T-cell (primary cell): ENCODE results near the gene TMEM247. TPM values are rescaled to one million over a fixed set of nuclear protein-coding genes. Genes with fewer than 3 reads are reported as not detected.
A peak's percentile ranks its signal among the peaks of the same experiment; 100 is the strongest.

ENCODE experiments used
- ATAC-seq, 4 experiments: fragments of 200-7000 bp in 3 of 4; fragments of 150-1000 bp in 1 of 4; cut with Tn5 transposase; replicated peaks in 1 of 4; 1 replicate in 3 of 4; 2 replicates in 1 of 4; pipeline ENCODE4 v1.10.0; 2021; ENCODE audit warnings: moderate library complexity in 3 of 4, mild to moderate bottlenecking in 2 of 4, moderate number of reproducible peaks in 1 of 4
- CTCF ChIA-PET, 2 donors: fragments of 300-600 bp; sonication (Branson Sonifier 250); formaldehyde crosslinking; loops; one replicate each; lab custom pipeline; 2022; ENCODE audit warnings: antibody characterized with exemption in 2 of 2; lab: Charles Lee
- POLR2A ChIA-PET, 2 donors: fragments of 300-600 bp; sonication (Branson Sonifier 250); formaldehyde crosslinking; loops; one replicate each; lab custom pipeline; 2022; ENCODE audit warnings: antibody characterized with exemption in 2 of 2; lab: Charles Lee
- DNase-seq, 35 experiments: peaks; one replicate each; pipeline versions ENCODE4 v3.0.0 to v3.0.0-alpha.2; 2013 to 2023
- H3K27ac ChIP-seq: one replicate; pipeline ENCODE4 v1.5.1; 2013; ENCODE audit warnings: low read length
- H3K27me3 ChIP-seq, 2 experiments: replicated peaks in 1 of 2; 1 replicate in 1 of 2; 2 replicates in 1 of 2; pipeline versions ENCODE4 v1.6.1 to v1.7.0; 2013; ENCODE audit warnings: low read length in 1 of 2, mixed read lengths in 1 of 2; ENCODE audit not compliant: control insufficient read depth in 2 of 2, insufficient read depth in 2 of 2; ENCODE audit errors: extremely low read depth in 1 of 2
- H3K36me3 ChIP-seq, 2 donors: 1 replicate in 1 of 2; 2 replicates in 1 of 2; pipeline versions ENCODE4 v1.6.1 to v1.7.0; 2013; ENCODE audit warnings: low read length in 1 of 2; ENCODE audit not compliant: control insufficient read depth in 2 of 2, insufficient read depth in 1 of 2; ENCODE audit errors: extremely low read depth in 1 of 2
- H3K4me1 ChIP-seq, 2 experiments: 1 replicate in 1 of 2; 2 replicates in 1 of 2; pipeline versions ENCODE4 v1.6.1 to v1.7.0; 2013; ENCODE audit warnings: low read length in 2 of 2, mixed read lengths in 1 of 2; ENCODE audit not compliant: insufficient read depth in 2 of 2, control insufficient read depth in 1 of 2; ENCODE audit errors: extremely low read depth in 1 of 2
- H3K4me3 ChIP-seq, 2 donors: 1 replicate in 1 of 2; 2 replicates in 1 of 2; pipeline versions ENCODE4 v1.5.1 to v1.7.0; 2013; ENCODE audit warnings: mild to moderate bottlenecking in 2 of 2, low read length in 1 of 2, moderate library complexity in 1 of 2; ENCODE audit not compliant: control insufficient read depth in 1 of 2; ENCODE audit errors: extremely low read depth in 1 of 2
- H3K9me3 ChIP-seq: 2 replicates; pipeline ENCODE4 v1.7.0; 2013
- H3K27ac Mint-ChIP-seq, 2 donors: one replicate each; pipeline ENCODE4 v1.8.0; 2020 to 2021; ENCODE audit warnings: mild to moderate bottlenecking in 2 of 2, mixed read lengths in 2 of 2
- H3K27me3 Mint-ChIP-seq, 2 donors: one replicate each; pipeline ENCODE4 v1.8.0; 2021 to 2022; ENCODE audit warnings: mixed read lengths in 2 of 2
- H3K36me3 Mint-ChIP-seq: one replicate; pipeline ENCODE4 v1.8.0; 2021; ENCODE audit warnings: mixed read lengths
- H3K4me1 Mint-ChIP-seq, 3 donors: one replicate each; pipeline ENCODE4 v1.8.0; 2020 to 2022; ENCODE audit warnings: mixed read lengths in 3 of 3, mild to moderate bottlenecking in 1 of 3
- H3K4me3 Mint-ChIP-seq, 3 donors: one replicate each; pipeline ENCODE4 v1.8.0; 2020 to 2022; ENCODE audit warnings: mild to moderate bottlenecking in 3 of 3, mixed read lengths in 3 of 3, moderate library complexity in 3 of 3
- H3K9me3 Mint-ChIP-seq, 3 donors: one replicate each; pipeline ENCODE4 v1.8.0; 2020 to 2022; ENCODE audit warnings: mixed read lengths in 3 of 3
- WGBS: methylation state at CpG from one replicate; pipeline ENCODE4 v1.1.5; 2013; ENCODE audit warnings: missing lambda C conversion rate; ENCODE audit not compliant: insufficient coverage; 5-methylcytosine and 5-hydroxymethylcytosine counted together
- total RNA-seq, 35 experiments: library from RNA in 6 of 35; stranded (reverse) in 6 of 35; fragments of 120-200 nt in 1 of 35; gene quantifications; one replicate each; pipeline versions ENCODE4 v1.2.1 to v1.2.4 and lab custom pipeline; 2013 to 2026

TMEM247 gene
- total RNA-seq, 5 donors from 2014 or later (not counting 1 experiment from before 2014, with no cell fraction given) = not detected

GRCh38 chr2:46461011-46461674 lies 18.2 kb upstream of the TMEM247 start:
- POLR2A ChIA-PET = no interaction called here
- CTCF ChIA-PET = interaction anchor here (0.6 to 2.0 kb wide), 6 partner anchors 10 to 468 kb away, joined by 3 to 5 read pairs (median 4); no protein-coding TSS in a partner anchor
- 36% methylated on average over 8 of the region's 8 CpGs for WGBS
- ATAC-seq (peak; percentile 58 to 70 (median 66)), DNase-seq (peak in 33 of 35 experiments; percentile 25 to 81 (median 60))
- no peak overlapping the region for H3K27ac ChIP-seq
- Mint-ChIP-seq H3K27me3 (peaks cover 2 to 5% of the 10 kb centered on the region in 2 donors), H3K9me3 (no peaks in the 10 kb centered on the region), H3K27ac (no peak overlapping the region), H3K36me3 (no peaks in the 10 kb centered on the region), H3K4me1 (peaks cover 5 to 13% (median 8%) of the 10 kb centered on the region in 3 donors), H3K4me3 (no peak overlapping the region)
- H3K36me3 ChIP-seq = no peaks in the 10 kb centered on the region
- peaks cover 0 to 10% of the 10 kb centered on the region in 2 experiments for H3K4me1 ChIP-seq
- H3K4me3 ChIP-seq = no peak overlapping the region
- no peaks in the 10 kb centered on the region for H3K27me3 ChIP-seq
- no peaks in the 10 kb centered on the region for H3K9me3 ChIP-seq

GRCh38 chr2:46461709-46462171 lies 17.6 kb upstream of the TMEM247 start:
- ATAC-seq = peak in 2 of 4 experiments; percentile 11 to 28
- no peak overlapping the region for H3K27ac ChIP-seq
- POLR2A ChIA-PET = interaction anchor here in 1 of 2 donors (0.7 kb wide), 1 partner anchor 78 kb away, joined by 4 read pairs; no protein-coding TSS in a partner anchor

GRCh38 chr2:46462936-46463335 lies 16.4 kb upstream of the TMEM247 start:
- H3K27me3 ChIP-seq = no peaks in the 10 kb centered on the region
- Mint-ChIP-seq H3K27ac (no peak overlapping the region), H3K9me3 (no peaks in the 10 kb centered on the region), H3K4me3 (no peak overlapping the region), H3K36me3 (no peaks in the 10 kb centered on the region), H3K4me1 (peaks cover 5 to 13% (median 8%) of the 10 kb centered on the region in 3 donors), H3K27me3 (peaks cover 0 to 2% of the 10 kb centered on the region in 2 donors)
- whole genome bisulfite sequencing = 86% methylated on average over 2 of the region's 3 CpGs
- no peak overlapping the region for H3K27ac ChIP-seq
- POLR2A ChIA-PET = no interaction called here
- DNase-seq (no peak), ATAC-seq (no peak)
- H3K9me3 ChIP-seq = no peaks in the 10 kb centered on the region
- no peak overlapping the region for H3K4me3 ChIP-seq
- CTCF ChIA-PET = interaction anchor here (0.6 to 2.0 kb wide), 12 partner anchors 9 to 470 kb away, joined by 3 to 6 read pairs (median 4); no protein-coding TSS in a partner anchor
- no peaks in the 10 kb centered on the region for H3K36me3 ChIP-seq
- peaks cover 0 to 10% of the 10 kb centered on the region in 2 experiments for H3K4me1 ChIP-seq

More at GRCh38 chr2:46461709-46462171, 17.6 kb upstream of the TMEM247 start:
- Mint-ChIP-seq H3K36me3 (no peaks in the 10 kb centered on the region), H3K9me3 (no peaks in the 10 kb centered on the region), H3K4me1 (peaks cover 5 to 13% (median 8%) of the 10 kb centered on the region in 3 donors), H3K27me3 (peaks cover 2% of the 10 kb centered on the region in 2 donors), H3K27ac (no peak overlapping the region), H3K4me3 (no peak overlapping the region)
- Histone ChIP-seq H3K36me3 (no peaks in the 10 kb centered on the region), H3K27me3 (no peaks in the 10 kb centered on the region), H3K4me3 (no peak overlapping the region), H3K9me3 (no peaks in the 10 kb centered on the region), H3K4me1 (peaks cover 0 to 10% of the 10 kb centered on the region in 2 experiments)
- WGBS = 14% methylated on average over 4 of the region's 7 CpGs
- peak in 1 of 35 experiments; percentile 15 for DNase-seq
- CTCF ChIA-PET = interaction anchor here (0.5 to 2.0 kb wide), 11 partner anchors 15 to 468 kb away, joined by 3 to 5 read pairs (median 4); no protein-coding TSS in a partner anchor

GRCh38 chr2:46469116-46469515 lies 10.2 kb upstream of the TMEM247 start:
- H3K9me3 Mint-ChIP-seq = no peaks in the 10 kb centered on the region
- no peak overlapping the region for H3K4me3 Mint-ChIP-seq
- H3K9me3 ChIP-seq = no peaks in the 10 kb centered on the region
- peaks cover 0 to 3% of the 10 kb centered on the region in 2 experiments for H3K4me1 ChIP-seq
- no peak overlapping the region for H3K27ac ChIP-seq
- ChIA-PET POLR2A (no interaction called here), CTCF (interaction anchor here in 1 of 2 donors (0.6 kb wide), 1 partner anchor 94 kb away, joined by 3 read pairs; no protein-coding TSS in a partner anchor)
- H3K27me3 Mint-ChIP-seq = no peaks in the 10 kb centered on the region
- H3K36me3 Mint-ChIP-seq = peaks cover 3% of the 10 kb centered on the region
- H3K4me3 ChIP-seq = no peak overlapping the region
- H3K27ac Mint-ChIP-seq = no peak overlapping the region
- no peak for DNase-seq
- 86% methylated on average over 4 of the region's 6 CpGs for WGBS
- H3K36me3 ChIP-seq = no peaks in the 10 kb centered on the region
- peaks cover 0 to 5% (median 4%) of the 10 kb centered on the region in 3 donors for H3K4me1 Mint-ChIP-seq
- no peak for ATAC-seq
- H3K27me3 ChIP-seq = no peaks in the 10 kb centered on the region

GRCh38 chr2:46469700-46470099 lies 9.7 kb upstream of the TMEM247 start:
- peaks cover 3% of the 10 kb centered on the region for H3K36me3 Mint-ChIP-seq
- no peak overlapping the region for H3K4me3 ChIP-seq
- no peak overlapping the region for H3K27ac Mint-ChIP-seq
- H3K4me1 Mint-ChIP-seq = peaks cover 0 to 4% (median 0%) of the 10 kb centered on the region in 3 donors
- H3K27ac ChIP-seq = no peak overlapping the region
- H3K4me3 Mint-ChIP-seq = no peak overlapping the region
- POLR2A ChIA-PET = no interaction called here
- H3K27me3 ChIP-seq = no peaks in the 10 kb centered on the region
- H3K36me3 ChIP-seq = no peaks in the 10 kb centered on the region
- CTCF ChIA-PET = interaction anchor here in 1 of 2 donors (1.0 kb wide), 1 partner anchor 181 kb away, joined by 4 read pairs; no protein-coding TSS in a partner anchor
- no peaks in the 10 kb centered on the region for H3K4me1 ChIP-seq
- no peak for ATAC-seq
- DNase-seq = no peak
- 86% methylated on average over 2 of the region's 2 CpGs for WGBS
- H3K9me3 ChIP-seq = no peaks in the 10 kb centered on the region
- no peaks in the 10 kb centered on the region for H3K27me3 Mint-ChIP-seq
- H3K9me3 Mint-ChIP-seq = no peaks in the 10 kb centered on the region

- CTCF ChIA-PET = interaction anchor here in 1 of 2 donors (0.6 to 1.0 kb wide), 3 partner anchors 181 to 479 kb away, joined by 3 to 4 read pairs (median 3); no protein-coding TSS in a partner anchor
- no peak for ATAC-seq
- 49% methylated on average over 5 of the region's 7 CpGs for WGBS
Observed at GRCh38 chr2:46470114-46470628, 9.2 kb upstream of the TMEM247 start.

More at GRCh38 chr2:46470114-46470628, 9.2 kb upstream of the TMEM247 start:
- H3K9me3 ChIP-seq = no peaks in the 10 kb centered on the region
- peaks cover 0 to 4% (median 0%) of the 10 kb centered on the region in 3 donors for H3K4me1 Mint-ChIP-seq
- no peaks in the 10 kb centered on the region for H3K36me3 ChIP-seq
- H3K4me1 ChIP-seq = no peaks in the 10 kb centered on the region
- no peak overlapping the region for H3K27ac ChIP-seq
- no peak overlapping the region for H3K4me3 Mint-ChIP-seq
- H3K4me3 ChIP-seq = no peak overlapping the region
- POLR2A ChIA-PET = no interaction called here
- DNase-seq = peak in 1 of 35 experiments; percentile 9
- peaks cover 3% of the 10 kb centered on the region for H3K36me3 Mint-ChIP-seq
- no peak overlapping the region for H3K27ac Mint-ChIP-seq
- peaks cover 0 to 2% of the 10 kb centered on the region in 2 donors for H3K27me3 Mint-ChIP-seq
- H3K27me3 ChIP-seq = no peaks in the 10 kb centered on the region
- peaks cover 0 to 3% (median 3%) of the 10 kb centered on the region in 3 donors for H3K9me3 Mint-ChIP-seq
